Measurements from ENCODE around the gene NPIPB2.
"Not testable (repeated sequence)": the region's sequence is repeated elsewhere in the genome, so short reads cannot be mapped to it uniquely, and the experiment has no call there.

DNA sequence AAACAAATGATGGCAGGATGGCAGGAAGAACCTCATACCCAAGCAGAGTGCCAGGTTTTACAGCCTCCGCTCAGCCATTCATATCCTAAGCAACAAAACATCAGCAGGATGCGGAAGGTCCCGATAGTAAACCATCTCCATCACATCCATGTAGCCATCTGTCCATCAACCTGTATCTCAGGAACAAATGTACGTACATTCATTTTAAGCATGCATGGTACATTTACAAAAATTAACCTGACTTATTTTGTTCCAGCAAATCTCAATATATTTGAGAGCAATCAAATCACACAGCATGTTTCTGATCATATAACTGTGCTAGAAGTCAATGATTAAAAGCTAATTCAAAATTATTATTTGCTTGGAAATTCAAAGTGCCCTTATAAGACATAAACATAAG lies at the start of gene NPIPB2:
- TF ChIP-seq, protein P1, sequence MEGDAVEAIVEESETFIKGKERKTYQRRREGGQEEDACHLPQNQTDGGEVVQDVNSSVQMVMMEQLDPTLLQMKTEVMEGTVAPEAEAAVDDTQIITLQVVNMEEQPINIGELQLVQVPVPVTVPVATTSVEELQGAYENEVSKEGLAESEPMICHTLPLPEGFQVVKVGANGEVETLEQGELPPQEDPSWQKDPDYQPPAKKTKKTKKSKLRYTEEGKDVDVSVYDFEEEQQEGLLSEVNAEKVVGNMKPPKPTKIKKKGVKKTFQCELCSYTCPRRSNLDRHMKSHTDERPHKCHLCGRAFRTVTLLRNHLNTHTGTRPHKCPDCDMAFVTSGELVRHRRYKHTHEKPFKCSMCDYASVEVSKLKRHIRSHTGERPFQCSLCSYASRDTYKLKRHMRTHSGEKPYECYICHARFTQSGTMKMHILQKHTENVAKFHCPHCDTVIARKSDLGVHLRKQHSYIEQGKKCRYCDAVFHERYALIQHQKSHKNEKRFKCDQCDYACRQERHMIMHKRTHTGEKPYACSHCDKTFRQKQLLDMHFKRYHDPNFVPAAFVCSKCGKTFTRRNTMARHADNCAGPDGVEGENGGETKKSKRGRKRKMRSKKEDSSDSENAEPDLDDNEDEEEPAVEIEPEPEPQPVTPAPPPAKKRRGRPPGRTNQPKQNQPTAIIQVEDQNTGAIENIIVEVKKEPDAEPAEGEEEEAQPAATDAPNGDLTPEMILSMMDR (IDR thresholded peaks at IDR 0.05), result not testable (repeated sequence)
- not testable (repeated sequence) for TF ChIP-seq POLR2A (IDR thresholded peaks at IDR 0.05)
